Transverse colon (tissue), 3 donors: ENCODE measurements around the gene NR1H3.

Experiments used
- CTCF ChIP-seq, 5 experiments: fragments of 200-600 bp in 3 of 5; fragments of 450-650 bp in 2 of 5; sonication (generic) in 3 of 5; IDR thresholded peaks; 1 replicate in 2 of 5; 2 replicates in 3 of 5; pipeline ENCODE4 v1.5.1; 2016 to 2017; ENCODE audit warnings: antibody characterized with exemption in 5 of 5, inconsistent platforms in 3 of 5, mild to moderate bottlenecking in 2 of 5, moderate library complexity in 1 of 5
- EP300 ChIP-seq: sonication (generic); formaldehyde crosslinking; IDR thresholded peaks from one replicate; pipeline ENCODE4 v1.6.1; 2017; ENCODE audit warnings: antibody characterized with exemption, low read depth
- POLR2A ChIP-seq: fragments of 450-650 bp; IDR thresholded peaks from one replicate; pipeline ENCODE4 v1.6.1; 2016; ENCODE audit warnings: antibody characterized with exemption, mild to moderate bottlenecking, moderate library complexity

- no peak for TF ChIP-seq POLR2A
- TF ChIP-seq CTCF (IDR thresholded peaks at IDR 0.05): no peak
- no peak for TF ChIP-seq EP300
These were observed 21.0 kb downstream of the NR1H3 start for GRCh38 chr11:47278769-47279168.
